DMS153 (cell line): ENCODE results near the gene C1QTNF5.
A peak's percentile ranks its signal among the peaks of the same experiment; 100 is the strongest.

Experiments
- DNase-seq: peaks from one replicate; lab custom pipeline; 2025; lab: John Stamatoyannopoulos, UW

C1QTNF5 gene

DNA sequence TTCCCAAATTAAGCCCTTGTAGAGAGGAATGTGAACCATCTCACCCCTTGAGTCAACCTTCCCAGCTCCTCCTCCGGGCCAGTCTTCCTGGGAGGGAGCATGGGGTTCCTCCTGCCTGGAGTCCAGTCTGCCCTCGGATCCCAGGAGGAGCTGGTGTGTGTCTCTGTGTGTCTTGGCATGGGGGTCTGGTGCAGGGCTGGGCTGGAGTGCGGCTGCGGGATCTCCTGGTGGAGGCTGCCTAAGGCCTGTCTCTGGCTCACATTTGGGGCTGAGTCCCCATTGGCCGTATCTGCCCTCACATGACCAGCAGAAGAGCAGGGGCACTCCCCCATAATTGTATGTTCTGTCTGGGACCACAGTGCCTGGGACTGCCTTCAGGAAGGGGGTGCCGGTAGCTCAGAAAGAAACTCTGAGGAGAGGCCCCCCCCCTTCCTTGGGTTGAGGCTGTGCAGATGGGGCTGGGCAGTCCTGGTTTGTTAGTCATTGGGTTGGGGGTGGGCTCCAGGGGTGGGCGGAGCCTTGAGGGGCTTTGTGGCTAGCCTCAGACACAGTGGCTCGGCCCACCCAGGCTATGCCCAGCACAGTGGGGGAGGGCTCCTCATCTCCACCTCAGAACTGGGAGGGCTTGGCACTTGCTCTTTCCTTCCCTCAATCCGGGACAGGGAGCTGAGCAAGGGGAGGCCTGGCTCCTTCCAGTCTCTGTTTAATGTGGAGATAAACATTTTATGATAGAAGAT, 2.9 kb downstream of the C1QTNF5 start:
- DNase-seq = no peak

DNA sequence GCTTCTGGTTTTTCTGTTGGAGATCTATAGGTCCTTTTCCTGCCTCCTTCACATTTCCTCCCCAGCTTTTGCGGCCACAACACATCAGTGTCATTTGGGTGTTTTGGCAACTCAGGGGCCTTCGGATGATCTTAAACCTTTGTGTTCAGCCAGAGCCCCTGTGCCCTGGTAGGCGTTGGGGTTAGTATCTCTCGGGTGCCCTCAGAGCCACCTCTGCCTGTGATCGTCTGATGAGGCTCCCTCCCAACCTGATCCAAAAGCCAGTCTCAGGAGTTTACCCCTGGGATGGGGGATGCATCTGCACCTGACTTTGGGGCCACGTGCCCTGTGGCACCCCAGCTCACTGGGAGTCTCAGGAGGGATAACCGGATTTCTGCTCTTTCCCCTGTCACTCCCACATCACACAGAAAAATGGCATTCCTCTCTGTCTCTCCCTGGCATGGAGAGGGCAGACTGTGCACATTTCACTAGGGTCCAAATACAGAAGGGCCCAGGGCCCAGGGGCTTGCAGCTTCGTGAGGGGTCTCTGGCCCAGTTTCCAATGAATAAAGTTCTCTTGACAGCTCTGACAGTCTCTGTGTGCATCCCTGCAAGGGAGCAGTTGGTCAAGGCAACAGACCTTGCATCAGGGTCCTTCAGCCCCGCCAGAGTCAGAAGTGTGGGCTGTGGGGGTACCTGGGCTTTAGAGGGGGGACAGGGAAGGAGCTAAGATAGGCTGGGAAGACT, 3.8 kb downstream of the C1QTNF5 start:
- DNase-seq = no peak

DNA sequence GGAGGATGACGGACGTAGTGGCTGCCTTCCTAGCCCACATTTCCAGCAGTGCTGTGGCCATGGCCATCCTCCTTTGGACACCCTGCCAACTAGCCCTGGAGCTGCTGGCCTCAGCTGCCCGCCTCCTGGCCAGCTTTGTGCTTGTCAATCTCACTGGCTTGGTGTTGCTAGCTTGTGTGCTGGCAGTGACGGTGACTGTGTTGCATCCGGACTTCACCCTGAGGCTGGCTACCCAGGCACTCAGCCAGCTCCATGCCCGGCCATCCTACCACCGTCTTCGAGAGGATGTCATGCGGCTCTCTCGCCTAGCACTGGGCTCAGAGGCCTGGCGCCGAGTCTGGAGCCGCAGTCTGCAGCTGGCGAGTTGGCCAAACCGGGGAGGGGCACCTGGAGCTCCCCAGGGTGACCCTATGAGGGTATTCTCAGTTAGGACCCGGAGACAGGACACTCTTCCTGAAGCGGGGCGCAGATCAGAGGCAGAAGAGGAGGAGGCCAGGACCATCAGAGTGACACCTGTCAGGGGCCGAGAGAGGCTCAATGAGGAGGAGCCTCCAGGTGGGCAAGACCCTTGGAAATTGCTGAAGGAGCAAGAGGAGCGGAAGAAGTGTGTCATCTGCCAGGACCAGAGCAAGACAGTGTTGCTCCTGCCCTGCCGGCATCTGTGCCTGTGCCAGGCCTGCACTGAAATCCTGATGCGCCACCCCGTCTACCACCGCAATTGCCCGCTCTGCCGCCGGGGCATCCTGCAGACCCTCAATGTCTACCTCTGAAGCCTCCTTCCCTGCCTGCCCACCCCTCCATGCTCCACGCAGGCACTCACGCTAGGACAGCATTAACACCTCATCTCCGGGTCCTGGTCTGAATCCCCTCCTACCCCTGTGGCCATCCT, 4.8 kb downstream of the C1QTNF5 start:
- DNase-seq = no peak

DNA sequence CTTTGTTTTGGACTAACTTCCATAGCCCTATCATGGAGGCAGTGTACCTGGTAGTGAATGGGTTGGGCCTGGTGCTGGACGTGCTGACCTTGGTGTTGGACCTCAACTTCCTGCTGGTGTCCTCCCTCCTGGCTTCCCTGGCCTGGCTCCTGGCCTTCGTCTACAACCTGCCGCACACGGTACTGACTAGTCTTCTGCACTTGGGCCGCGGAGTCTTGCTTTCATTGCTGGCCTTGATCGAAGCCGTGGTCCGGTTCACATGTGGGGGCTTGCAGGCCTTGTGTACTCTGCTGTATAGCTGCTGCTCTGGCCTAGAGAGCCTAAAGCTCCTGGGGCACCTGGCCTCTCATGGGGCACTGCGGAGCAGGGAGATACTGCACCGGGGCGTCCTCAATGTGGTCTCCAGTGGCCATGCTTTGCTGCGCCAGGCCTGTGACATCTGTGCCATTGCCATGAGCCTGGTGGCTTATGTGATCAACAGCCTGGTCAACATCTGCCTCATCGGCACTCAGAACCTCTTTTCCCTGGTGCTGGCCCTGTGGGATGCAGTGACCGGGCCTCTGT, 5.5 kb downstream of the C1QTNF5 start:
- no peak for DNase-seq

DNA sequence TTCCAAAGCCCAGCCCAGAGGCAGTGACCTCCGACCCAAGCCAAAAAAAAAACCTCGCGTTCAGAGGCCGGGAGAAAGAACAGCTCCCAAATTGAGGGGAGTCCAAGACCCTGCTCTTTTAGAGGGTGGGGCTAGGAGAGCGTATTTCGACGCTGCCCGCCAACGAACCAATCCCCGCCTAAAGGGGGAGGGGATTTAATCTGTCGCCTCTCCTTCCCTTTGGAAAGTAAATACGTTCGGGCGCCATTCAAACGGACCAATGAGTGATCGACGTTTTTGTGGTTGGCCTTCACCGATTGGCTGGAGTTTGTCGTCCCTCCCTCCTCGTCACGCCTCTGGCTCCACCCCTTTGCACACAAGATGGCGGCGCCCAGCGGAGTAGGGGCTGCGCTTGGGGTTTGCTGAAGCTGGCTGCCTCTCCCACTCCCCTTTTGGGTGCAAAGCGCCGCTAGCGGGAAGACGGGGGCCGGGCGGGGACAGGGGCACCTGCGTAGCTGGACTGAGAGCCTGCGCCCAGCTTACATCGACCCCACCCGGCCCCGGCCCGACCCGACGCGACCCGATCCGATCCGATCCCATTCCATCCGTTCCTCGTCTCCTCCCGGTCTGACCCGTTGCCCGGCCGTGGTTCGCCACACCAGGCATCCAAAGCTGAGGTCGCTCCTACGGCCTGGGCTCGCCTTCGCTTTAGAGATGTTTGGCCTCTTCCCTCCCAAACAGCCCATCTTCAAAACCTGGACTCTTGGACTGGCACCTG, 6.3 kb downstream of the C1QTNF5 start, which contains the start of gene RNF26:
Gene RNF26, plus strand, starts transcription at position 354 of the 757 bp plus-strand sequence. CDS start 596 bp downstream, outside the sequence.
- peak; percentile 96 for DNase-seq

DNA sequence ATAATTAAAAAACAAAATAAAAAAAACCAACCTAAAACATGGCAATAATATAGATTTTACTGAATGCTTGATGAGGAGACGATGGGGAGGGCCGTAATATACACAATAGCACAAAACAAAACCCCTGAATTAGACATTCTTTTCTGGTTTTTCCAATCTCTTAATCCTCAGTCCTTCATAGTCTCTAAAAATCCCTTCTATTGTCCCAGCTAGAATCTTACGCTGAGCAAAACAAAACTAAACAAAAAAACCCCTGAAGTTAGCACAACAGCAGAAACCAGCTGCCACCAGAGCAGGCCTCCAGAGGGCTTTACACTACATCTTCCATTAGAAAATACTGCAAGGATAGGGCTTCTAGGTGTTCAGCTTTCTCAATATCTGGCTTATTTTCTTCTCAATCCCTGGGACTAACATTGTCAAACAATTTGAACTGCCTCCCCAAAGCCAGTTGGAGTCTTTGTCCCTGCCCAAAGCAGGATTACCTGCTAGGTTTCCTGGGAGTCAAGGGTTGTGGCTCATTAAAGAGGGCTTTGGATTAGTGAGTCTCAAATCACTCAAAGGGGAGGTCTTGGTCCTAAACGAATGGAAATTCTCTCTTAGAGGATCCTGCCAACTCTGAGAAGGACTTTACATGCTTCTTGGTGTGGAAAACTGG, 8.4 kb downstream of the C1QTNF5 start:
- no peak for DNase-seq

DNA sequence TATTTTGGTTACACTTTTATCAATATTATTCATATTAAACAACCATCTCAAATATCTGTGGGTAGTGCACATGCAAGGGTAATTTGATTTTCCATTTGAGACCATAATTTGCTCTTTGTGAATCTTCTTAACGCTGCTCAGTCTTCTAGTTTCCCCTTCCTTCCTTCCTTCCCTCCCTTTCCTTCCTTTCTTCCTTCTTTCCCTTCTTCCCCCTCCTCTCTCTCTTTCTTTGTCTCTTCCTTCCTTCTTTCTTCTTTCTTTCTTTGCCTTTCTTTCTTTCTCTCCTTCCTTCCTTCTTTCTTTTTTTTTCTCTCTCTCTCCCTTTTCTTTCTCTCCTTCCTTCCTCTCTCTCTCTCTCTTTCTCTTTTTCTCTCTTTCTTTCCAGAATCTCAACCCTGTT, 10.4 kb downstream of the C1QTNF5 start:
- DNase-seq = no peak

DNA sequence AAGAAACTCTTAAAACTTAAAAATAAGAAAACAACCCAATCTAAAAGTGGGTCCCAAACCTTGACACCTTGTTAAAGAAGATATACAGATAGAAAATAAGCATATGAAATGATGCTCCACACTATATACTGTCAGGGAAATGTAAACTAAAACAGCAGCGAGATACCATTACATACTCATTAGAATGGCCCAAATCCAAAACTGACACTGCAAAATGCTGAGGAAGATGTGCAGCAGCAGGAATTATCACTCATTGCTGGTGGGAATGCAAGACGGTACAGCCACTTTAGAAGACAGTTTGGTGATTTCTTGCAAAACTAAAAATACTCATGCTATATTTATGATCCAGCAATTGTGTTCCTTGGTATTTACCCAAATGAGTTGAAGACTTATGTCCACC, 11.4 kb downstream of the C1QTNF5 start:
- no peak for DNase-seq

DNA sequence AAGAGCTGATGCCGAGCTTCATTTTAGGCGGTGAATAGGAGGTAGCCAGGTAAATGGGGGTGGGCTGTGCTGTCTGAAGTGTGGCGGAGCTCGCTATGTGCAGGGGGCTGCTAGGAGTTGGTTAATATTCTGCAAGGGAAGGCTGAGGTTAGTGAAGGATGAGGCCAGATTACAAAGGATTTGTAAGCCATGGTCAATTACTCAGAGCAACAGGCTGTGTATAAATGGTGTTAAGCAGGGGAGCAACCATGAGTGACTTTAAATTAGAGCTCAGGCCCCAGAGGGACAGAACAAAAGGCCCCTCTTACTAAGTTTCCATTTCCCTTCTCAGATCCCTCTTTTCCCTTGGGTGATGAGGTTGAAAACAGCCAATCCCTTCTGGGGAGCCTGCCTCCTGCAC, 16.5 kb downstream of the C1QTNF5 start:
- no peak for DNase-seq

DNA sequence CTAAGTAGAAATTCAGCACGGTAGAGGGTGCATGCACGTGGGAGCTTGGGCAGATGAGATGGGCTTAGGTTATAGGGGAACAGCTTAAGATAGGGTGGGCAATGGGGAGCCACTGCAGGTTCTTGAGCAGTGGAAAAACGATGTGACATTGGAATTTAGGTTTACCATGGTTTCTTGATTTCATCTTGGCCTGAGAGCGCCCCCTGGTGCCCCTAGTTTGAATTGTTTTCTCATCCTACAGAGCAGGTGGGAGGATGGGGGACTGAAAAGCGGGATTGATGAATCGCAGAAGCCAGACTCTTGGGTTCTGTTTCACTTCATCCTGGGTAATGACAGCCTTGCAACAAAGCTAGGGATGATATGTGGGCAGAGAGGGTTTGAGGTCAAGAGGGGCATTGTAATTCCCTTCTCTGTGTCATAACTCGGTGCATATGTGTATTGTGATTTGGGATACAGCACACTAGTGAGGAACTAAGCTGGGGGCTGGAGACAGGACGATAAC, 17.1 kb downstream of the C1QTNF5 start:
- DNase-seq = peak; percentile 31

DNA sequence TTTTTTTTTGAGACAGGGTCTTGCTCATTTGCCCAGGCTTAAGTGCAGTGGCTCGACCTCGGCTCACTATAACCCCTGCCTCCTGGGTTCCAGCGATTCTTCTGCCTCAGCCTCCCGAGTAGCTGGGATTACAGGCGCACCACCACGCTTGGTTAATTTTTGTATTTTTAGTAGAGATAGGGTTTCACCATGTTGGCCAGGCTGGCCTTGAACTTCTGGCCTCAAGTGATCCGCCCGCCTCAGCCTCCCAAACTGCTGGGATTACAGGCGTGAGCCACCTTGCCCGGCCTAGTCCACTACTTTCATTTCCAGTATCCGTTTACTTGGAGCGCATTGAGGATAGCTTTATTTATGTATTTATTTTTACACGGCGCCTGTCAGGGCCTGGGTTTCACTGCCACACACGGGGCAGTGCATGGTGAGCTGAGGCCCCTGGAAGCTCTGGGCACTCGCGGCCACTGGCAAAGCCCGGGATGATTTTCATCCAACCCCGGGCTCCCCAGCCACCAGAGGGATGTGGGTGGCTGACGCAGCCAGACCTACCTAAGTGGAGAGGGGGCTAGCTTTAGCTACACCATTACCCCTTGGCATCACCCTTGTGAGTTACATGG, 17.7 kb downstream of the C1QTNF5 start:
- DNase-seq = no peak

DNA sequence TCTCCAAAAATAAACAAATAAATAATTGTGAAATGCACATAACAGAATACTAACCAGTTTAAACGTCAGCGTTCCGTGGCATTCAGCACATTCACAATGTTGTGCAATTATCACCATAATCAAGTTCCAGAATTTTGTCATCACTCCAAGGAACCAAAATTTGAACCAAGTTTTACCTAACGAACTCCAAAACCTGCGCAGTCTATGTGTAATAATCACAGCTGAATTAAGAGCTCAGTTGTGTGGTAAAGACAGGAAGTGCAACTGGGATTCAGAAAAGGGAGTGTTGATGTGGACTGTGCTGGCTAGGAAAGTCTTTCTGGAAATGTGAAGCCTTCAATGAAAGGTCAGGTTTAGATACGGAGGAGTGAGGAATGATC, 18.3 kb downstream of the C1QTNF5 start:
- no peak for DNase-seq

DNA sequence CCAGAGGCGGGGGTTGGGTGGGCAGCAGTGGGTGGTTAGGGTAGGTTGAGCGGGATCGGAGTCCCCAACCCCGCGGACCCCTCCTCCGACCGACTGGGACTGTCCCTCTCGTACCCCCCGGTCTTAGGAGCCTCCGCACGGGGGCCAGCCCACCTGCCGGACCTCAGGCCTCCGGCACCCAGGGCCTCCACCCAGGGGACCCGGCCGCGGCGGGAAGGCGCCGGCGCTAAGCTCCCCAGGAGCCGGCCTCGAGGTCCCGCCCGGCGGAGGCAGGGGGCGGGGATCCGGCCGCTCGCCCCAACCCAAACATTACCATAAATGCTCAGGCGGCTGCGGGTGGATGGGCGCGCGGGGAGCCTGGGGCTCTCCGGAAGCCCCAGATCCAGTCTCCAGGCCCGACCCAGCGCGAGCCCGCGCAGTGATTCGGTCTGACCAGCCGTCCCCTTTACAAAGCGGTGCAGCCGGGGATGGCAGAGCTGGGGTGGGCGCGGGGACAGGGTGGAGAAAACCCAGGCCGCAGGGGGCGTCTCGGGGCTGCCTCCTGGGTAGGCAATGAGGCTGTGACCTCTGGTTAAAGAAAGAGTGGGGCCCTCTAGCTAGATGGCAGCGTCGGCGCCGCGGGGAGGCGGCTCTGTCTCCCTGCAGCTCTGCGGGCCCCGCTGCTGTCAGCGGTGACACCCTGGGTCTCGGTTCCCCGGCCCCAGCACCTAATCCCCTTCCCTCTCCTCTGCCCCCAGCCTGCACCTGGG, 19.7 kb downstream of the C1QTNF5 start:
- no peak for DNase-seq

DNA sequence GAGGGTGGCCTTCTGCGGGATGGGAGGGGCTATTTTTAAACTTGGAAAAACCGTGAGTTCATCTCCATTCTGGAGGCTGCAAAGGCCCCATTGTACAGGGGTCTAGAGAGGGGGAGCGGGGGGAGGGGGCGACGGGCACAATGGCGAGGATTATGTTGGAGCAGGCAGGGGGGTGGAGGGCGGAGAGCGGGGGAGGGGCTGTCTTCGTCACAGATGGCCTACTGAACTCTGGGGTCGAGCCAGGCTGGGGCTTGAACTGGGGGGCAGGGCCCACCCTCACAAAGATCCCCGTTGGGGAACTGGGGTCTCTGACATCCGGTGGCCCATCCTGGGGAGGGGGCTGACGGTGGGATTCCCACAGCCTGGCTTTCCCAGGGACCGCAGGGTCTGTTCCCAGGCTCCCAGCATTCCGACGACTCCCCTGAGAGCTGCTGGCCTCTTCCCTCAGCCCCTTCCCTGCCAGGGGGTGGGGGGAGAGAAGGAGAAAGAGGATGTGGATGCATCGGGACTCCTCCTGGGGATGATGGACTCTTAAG, 20.4 kb downstream of the C1QTNF5 start:
- no peak for DNase-seq

DNA sequence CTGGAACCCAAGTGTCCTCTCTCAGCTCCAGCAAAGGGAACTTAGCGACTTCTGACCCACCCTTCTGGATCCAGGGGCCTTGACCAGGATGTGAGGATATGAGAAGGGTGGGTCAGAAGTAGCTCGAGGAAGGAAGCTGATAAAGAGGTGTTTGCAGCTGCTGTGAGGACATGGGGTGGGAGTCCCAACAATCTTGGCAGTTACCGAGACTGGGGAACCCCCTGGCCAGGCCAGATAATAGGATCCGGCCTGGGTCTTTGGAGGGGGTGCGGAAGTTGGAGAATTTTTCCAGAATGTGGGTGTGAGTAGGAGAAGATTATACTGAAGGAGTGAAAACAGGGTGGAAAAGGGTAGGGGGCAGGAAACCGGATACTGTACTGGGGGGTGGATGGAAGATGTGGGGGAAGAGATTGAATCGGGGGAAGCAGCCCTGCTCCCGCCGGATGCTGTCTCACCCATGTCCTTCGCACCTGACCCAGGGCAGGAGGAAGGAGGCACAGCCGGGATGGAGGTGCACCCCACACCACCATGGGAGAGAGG, 20.9 kb downstream of the C1QTNF5 start:
- no peak for DNase-seq

DNA sequence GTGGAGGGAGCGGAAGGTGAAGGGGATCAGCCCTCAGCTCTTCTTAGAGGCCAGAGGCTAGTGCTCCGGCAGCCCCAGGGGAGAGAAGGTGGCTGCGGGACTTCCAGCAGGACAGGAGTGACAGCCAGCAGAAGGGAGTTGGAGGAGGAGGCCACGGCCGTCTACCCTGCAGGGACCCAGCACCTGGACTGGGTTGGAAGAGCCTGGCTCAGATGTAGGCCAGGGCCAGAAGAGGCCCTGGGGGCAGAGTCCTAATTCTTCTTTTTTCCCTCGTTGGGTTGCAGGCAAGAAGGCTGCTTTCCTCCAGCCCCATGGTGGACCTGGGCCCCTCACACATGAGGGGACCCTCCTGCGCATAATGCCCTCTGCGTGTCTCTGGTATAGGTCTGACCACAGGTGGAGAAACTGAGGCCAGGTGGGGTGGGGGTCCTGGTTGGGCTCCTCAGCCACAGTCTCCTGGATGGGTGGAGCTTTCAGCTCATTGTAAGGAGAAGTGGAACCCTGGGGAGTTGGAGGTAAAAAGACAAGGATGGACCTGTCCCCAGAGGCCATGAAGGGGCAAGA, 21.5 kb downstream of the C1QTNF5 start:
- no peak for DNase-seq

DNA sequence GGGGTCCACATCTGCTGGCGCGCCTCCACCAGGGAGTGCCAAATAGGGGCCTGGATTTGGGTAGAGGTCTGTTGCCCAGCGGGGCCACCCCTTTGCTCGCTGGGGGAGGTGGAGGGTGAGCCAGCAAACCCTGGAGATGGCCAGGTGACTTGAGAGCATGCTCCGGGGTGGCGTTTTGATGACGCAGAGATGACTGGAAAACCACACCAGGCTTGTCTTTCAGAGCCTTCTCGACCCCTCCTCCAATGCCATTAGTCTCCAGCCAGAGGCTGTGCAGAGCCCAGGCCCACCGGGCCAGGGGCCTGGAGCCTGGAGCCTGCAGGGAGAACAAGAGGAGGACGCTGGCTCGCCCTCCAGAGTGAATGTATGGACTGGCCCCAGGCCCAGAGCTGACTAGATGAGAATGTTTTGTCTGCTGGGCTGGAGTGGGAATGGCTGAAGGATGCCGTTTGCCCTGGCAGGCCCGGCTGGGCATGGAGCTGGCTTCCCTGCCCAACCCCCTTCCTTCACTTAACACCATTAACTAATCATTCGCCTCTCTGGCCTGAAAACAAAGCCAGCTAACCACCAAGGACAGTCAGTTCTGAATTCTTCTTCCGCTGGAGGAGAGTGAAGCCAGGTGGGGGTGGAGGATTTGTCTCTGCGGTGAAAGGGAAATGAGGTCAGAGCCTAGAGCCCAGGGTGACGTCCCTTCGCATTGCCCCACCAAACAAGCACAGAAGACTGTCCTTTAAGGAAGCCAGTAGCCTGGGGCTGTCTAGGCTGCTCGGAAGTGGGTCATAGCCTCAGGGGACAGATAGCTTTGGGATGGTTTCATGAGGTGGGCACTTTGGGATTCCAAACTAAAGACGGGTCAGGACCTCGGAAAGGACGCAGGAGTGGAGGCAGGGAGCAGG, 22.2 kb downstream of the C1QTNF5 start:
- no peak for DNase-seq
